D721Med (cell line): ENCODE data around the gene CHD6.

Experiments used
- DNase-seq: peaks from one replicate; pipeline ENCODE4 v3.0.0; 2011; ENCODE audit warnings: low spot score; ENCODE audit not compliant: insufficient read length
- FAIRE-seq: peaks from 2 replicates; lab custom pipeline; 2011; peaks lifted over from hg19 to GRCh38; lab: Jason Lieb, UNC
- TF ChIP-seq, protein P1 (sequence below): IDR thresholded peaks from 2 replicates; pipeline ENCODE4 v1.5.1; 2012; ENCODE audit warnings: mild to moderate bottlenecking, control low read depth; ENCODE audit not compliant: insufficient read depth; ENCODE audit errors: missing control alignments

The CHD6 gene

DNA sequence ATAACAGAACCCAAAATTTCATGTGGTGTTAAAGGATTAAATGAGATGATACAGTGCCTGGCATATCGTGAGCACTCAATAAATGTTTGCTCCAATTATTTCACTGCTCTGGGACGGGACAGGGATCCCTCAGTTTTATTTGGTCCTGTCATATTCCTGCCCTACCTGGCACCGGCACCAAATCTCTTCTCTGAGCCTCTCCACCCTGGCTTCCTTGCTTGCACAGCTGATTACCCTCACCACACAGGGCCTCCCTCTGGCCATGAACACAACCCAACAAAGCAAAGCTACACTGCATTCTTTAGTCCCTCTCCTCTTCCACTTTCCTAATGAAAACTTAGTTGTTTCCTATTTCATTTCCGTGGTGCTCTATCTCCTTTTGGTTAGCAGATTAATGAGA is 16.4 kb downstream of the CHD6 start:
- no peak for FAIRE-seq
- TF ChIP-seq, protein P1, sequence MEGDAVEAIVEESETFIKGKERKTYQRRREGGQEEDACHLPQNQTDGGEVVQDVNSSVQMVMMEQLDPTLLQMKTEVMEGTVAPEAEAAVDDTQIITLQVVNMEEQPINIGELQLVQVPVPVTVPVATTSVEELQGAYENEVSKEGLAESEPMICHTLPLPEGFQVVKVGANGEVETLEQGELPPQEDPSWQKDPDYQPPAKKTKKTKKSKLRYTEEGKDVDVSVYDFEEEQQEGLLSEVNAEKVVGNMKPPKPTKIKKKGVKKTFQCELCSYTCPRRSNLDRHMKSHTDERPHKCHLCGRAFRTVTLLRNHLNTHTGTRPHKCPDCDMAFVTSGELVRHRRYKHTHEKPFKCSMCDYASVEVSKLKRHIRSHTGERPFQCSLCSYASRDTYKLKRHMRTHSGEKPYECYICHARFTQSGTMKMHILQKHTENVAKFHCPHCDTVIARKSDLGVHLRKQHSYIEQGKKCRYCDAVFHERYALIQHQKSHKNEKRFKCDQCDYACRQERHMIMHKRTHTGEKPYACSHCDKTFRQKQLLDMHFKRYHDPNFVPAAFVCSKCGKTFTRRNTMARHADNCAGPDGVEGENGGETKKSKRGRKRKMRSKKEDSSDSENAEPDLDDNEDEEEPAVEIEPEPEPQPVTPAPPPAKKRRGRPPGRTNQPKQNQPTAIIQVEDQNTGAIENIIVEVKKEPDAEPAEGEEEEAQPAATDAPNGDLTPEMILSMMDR, result no peak
- DNase-seq, result no peak

DNA sequence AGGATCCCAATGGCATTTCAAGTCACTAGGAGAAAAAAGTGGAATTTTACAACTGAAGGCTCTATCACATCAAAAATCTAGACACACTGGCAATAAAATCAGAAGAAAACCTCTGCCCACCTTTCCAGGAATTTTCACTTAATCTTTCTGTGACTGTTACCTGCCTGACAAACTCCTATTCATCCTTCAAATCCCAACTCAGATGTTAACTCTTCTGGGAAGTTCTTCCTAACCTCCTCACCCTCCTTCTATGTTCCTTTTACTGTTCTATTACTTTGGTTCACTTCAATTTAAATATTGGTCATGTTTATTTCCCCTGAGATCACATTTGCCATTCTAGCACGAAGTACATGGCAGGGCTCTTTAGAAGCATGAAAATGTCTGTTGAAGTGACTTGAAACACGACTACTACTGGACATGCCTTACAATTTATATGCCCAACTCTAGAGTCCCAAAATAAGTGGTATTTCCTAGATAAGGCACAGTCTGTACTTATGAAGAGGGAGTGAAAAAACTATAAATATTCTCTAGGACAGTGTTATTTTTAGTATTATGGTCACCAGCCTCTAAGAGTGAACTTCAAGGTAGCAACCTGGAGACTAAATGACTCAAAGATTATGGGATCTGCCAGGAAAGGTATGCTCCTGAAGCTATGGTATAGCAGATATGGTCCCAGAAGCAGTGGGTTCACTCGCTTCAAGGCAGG is 17.1 kb downstream of the CHD6 start:
- FAIRE-seq, result no peak
- TF ChIP-seq, protein P1, result no peak
- DNase-seq, result no peak

DNA sequence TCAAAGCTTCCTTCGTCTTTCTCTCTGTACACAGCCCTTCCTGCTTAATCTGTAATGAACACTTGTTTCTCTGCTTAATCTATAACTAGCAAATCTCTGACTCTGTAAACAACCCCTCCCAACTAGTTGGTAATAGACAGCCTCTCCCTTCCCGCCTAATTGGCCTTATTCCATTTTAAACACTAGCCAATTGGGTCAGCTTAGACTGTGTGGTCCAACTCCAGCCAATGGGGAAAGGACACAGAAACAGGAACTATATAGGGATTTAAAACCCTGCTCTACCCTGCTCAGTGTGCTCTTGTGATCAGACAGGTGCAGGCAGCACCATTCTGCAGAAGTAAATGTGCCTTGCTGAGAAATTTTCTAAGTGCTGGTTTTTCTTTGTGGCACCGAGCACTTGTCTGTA is 18.5 kb downstream of the CHD6 start:
- DNase-seq (no peak), FAIRE-seq (no peak)
- TF ChIP-seq, protein P1, result no peak

DNA sequence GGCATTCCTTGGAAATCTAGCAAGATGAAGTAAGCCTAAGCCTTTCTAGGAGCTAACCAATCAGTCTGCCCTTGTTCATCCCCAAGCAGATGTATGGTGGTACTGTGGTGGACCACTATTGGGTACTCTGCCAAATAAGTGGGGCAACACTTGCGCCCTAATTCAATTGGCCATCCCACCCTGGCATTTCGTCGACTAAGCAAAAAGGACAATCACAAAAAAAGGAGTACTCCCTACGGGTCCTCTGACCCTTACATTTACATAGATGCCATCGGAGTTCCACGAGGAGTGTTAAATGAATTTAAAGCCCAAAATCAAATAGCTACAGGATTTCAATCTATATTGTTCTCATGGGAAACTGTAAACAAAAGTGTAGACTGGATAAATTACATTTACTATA is 19.5 kb downstream of the CHD6 start:
- no peak for DNase-seq
- TF ChIP-seq, protein P1, result no peak
- FAIRE-seq, result no peak

DNA sequence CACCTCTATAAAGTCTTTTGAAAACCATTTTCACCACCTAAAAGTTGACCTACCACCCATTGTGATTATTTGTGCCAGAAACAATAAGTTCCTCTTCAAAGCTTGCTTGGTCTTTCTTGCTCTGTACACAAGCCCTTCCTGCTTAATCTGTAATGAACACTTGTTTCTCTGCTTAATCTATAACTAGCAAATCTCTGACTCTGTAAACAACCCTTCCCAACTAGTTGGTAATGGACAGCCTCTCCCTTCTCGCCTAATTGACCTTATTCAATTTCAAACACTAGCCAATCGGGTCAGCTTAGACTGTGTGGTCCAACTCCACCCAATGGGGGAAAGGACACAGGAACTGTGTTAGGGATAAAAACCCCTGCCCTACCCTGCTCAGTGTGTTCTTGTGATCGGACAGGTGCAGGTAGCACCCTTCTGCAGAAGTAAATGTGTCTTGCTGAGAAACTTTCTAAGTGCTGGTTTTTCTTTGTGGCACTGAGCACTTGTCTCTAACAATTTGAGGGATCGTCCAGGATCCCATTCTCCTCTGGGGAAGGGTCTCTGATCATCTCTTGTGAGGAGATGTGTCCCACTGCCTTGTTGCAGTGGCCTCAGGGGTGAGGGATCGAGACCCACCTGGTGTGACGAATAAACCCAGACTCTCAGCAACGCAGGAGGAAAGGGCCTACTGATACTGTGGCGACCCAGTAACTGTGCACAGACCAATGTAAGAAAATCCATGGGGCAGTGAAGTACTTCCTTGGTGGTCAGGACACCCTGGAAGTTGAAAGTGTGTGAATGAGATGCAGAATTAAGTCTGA is 23.5 kb downstream of the CHD6 start:
- no peak for DNase-seq
- TF ChIP-seq, protein P1, result no peak
- no peak for FAIRE-seq

DNA sequence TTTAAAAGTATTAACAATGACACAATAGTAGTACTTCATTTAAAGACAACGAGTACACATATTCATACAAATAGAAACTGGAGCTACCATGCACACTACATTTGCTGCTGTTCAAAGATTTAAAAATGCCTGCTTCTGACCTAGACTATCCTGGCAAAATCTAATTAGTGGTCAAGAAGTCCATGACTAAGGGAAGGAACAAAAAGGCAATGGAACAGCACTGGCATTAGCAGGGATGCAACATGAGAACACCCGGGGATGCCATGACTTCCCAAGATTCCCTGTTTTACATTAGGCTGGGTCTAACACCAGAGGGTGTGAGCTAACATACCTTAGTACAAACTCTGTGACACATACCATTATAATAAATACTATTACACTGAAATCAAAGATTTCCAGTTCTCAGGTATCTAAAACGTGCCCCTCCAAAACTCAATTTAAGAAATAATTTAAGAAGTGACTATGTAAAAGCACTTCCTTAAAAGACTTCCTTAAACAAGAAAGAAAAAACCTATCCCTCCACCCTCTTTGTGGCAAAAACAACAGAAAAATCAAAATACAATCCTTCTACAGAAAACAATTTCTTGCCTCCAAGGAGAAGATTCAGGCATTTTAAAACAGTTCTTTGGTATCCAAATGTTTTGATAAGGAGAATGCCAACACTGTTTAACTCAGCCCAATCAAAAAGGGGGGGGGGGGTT is 25.5 kb downstream of the CHD6 start:
- TF ChIP-seq, protein P1, result no peak
- DNase-seq (no peak), FAIRE-seq (no peak)
